WTC11 (cell line): ENCODE data around the gene INO80B. TPM values are rescaled to one million over a fixed set of nuclear protein-coding genes. Genes with fewer than 3 reads are reported as not detected.
A peak's percentile ranks its signal among the peaks of the same experiment; 100 is the strongest.
"Not testable (repeated sequence)": the region's sequence is repeated elsewhere in the genome, so short reads cannot be mapped to it uniquely, and the experiment has no call there.

ENCODE experiments used
- ATAC-seq: fragments of 200-7000 bp; cut with Tn5 transposase; 2 replicates; pipeline ENCODE4 v1.10.0; 2021; ENCODE audit warnings: mild to moderate bottlenecking, moderate library complexity
- CTCF ChIA-PET: fragments of 300-600 bp; sonication (Branson Sonifier 250); formaldehyde crosslinking; loops from one replicate; lab custom pipeline; 2021; ENCODE audit warnings: antibody characterized with exemption; lab: Charles Lee
- POLR2A ChIA-PET: fragments of 350-600 bp; sonication (Branson Sonifier 250); formaldehyde crosslinking; loops from one replicate; lab custom pipeline; 2021; ENCODE audit warnings: antibody characterized with exemption; lab: Charles Lee
- DNase-seq: peaks from one replicate; pipeline ENCODE4 v3.0.0; 2021; ENCODE audit warnings: low spot score
- H3K27ac Mint-ChIP-seq: 2 replicates; pipeline ENCODE4 v1.8.0; 2021; ENCODE audit warnings: mixed read lengths
- H3K27me3 Mint-ChIP-seq: 2 replicates; pipeline ENCODE4 v1.8.0; 2021; ENCODE audit warnings: low read depth, mild to moderate bottlenecking, moderate library complexity, mixed read lengths
- H3K36me3 Mint-ChIP-seq: 2 replicates; pipeline ENCODE4 v1.8.0; 2021; ENCODE audit warnings: mixed read lengths
- H3K4me1 Mint-ChIP-seq: 2 replicates; pipeline ENCODE4 v1.8.0; 2022; ENCODE audit warnings: mixed read lengths
- H3K4me3 Mint-ChIP-seq: 2 replicates; pipeline ENCODE4 v1.8.0; 2021; ENCODE audit warnings: mild to moderate bottlenecking, moderate library complexity, mixed read lengths
- H3K9me3 Mint-ChIP-seq: 2 replicates; pipeline ENCODE4 v1.8.0; 2021; ENCODE audit warnings: mixed read lengths
- ATF1 ChIP-seq: sonication (generic); formaldehyde crosslinking; IDR thresholded peaks from 2 replicates; pipeline ENCODE4 v1.8.1; 2023; ENCODE audit warnings: mild to moderate bottlenecking, moderate library complexity, missing genetic modification reagents
- ATF6 ChIP-seq: sonication (generic); formaldehyde crosslinking; IDR thresholded peaks from 2 replicates; pipeline ENCODE4 v1.8.1; 2023; ENCODE audit warnings: mild to moderate bottlenecking, missing genetic modification reagents
- CREM ChIP-seq: sonication (generic); formaldehyde crosslinking; IDR thresholded peaks from 2 replicates; pipeline ENCODE4 v1.8.1; 2022; ENCODE audit warnings: mild to moderate bottlenecking, missing genetic modification reagents, moderate library complexity
- ELF4 ChIP-seq: sonication (generic); formaldehyde crosslinking; IDR thresholded peaks from 2 replicates; pipeline ENCODE4 v1.8.1; 2022; ENCODE audit warnings: low read depth, mild to moderate bottlenecking, moderate library complexity, missing genetic modification reagents
- ETV6 ChIP-seq: sonication (generic); formaldehyde crosslinking; IDR thresholded peaks from 2 replicates; pipeline ENCODE4 v1.8.1; 2022; ENCODE audit warnings: mild to moderate bottlenecking, missing genetic modification reagents
- FOXP1 ChIP-seq: sonication (generic); formaldehyde crosslinking; IDR thresholded peaks from 2 replicates; pipeline ENCODE4 v1.8.0; 2022; ENCODE audit warnings: missing genetic modification reagents, mild to moderate bottlenecking, moderate library complexity, borderline replicate concordance
- GABPB1 ChIP-seq: sonication (generic); formaldehyde crosslinking; IDR thresholded peaks from 2 replicates; pipeline ENCODE4 v1.8.1; 2023; ENCODE audit warnings: mild to moderate bottlenecking, missing genetic modification reagents
- HMGA2 ChIP-seq: fragments of 250-450 bp; sonication (Bioruptor Pico); IDR thresholded peaks from 2 replicates; pipeline ENCODE4 v1.4.0; 2021; ENCODE audit warnings: mild to moderate bottlenecking, moderate library complexity
- MAX ChIP-seq: sonication (generic); formaldehyde crosslinking; IDR thresholded peaks from 2 replicates; pipeline ENCODE4 v1.8.0; 2022; ENCODE audit warnings: mild to moderate bottlenecking, missing genetic modification reagents
- MXD4 ChIP-seq: fragments of 250-450 bp; sonication (Bioruptor Pico); IDR thresholded peaks from 2 replicates; pipeline ENCODE4 v1.8.0; 2021; ENCODE audit warnings: mild to moderate bottlenecking, moderate library complexity, borderline replicate concordance
- SMAD4 ChIP-seq: sonication (generic); formaldehyde crosslinking; IDR thresholded peaks from 2 replicates; pipeline ENCODE4 v1.8.0; 2022; ENCODE audit warnings: mild to moderate bottlenecking, missing genetic modification reagents
- TEAD4 ChIP-seq: sonication (generic); formaldehyde crosslinking; IDR thresholded peaks from 2 replicates; pipeline ENCODE4 v1.8.0; 2022; ENCODE audit warnings: mild to moderate bottlenecking, missing genetic modification reagents
- USF1 ChIP-seq: sonication (generic); formaldehyde crosslinking; IDR thresholded peaks from 2 replicates; pipeline ENCODE4 v1.8.0; 2022; ENCODE audit warnings: mild to moderate bottlenecking, missing genetic modification reagents
- ZNF121 ChIP-seq: sonication (generic); formaldehyde crosslinking; IDR thresholded peaks from 2 replicates; pipeline ENCODE4 v1.8.0; 2023; ENCODE audit warnings: missing genetic modification reagents
- ZNF416 ChIP-seq: fragments of 250-450 bp; sonication (Bioruptor Pico); IDR thresholded peaks from 2 replicates; pipeline ENCODE4 v1.9.0; 2021; ENCODE audit warnings: mild to moderate bottlenecking, inconsistent platforms
- ZNF423 ChIP-seq: fragments of 250-450 bp; sonication (Bioruptor Pico); IDR thresholded peaks from 2 replicates; pipeline ENCODE4 v2.1.2; 2022; ENCODE audit warnings: mild to moderate bottlenecking, moderate library complexity
- ZNF671 ChIP-seq: fragments of 250-450 bp; sonication (Bioruptor Pico); IDR thresholded peaks from 2 replicates; pipeline ENCODE4 v1.8.0; 2021; ENCODE audit warnings: mild to moderate bottlenecking
- total RNA-seq: library from RNA; stranded (reverse); gene quantifications from 3 replicates; pipeline ENCODE4 v1.2.3, GENCODE V29; 2021
- TF ChIP-seq, protein P1 (sequence below): sonication (generic); formaldehyde crosslinking; IDR thresholded peaks from 2 replicates; pipeline ENCODE4 v1.8.1; 2023; ENCODE audit warnings: mild to moderate bottlenecking, missing genetic modification reagents, moderate library complexity
- TF ChIP-seq, protein P2 (sequence below): sonication (generic); formaldehyde crosslinking; IDR thresholded peaks from 2 replicates; pipeline ENCODE4 v1.8.1; 2022; ENCODE audit warnings: low read depth, missing genetic modification reagents, borderline replicate concordance

INO80B gene
- total RNA-seq, 1 experiment from 2014 or later: 20.2 TPM

DNA sequence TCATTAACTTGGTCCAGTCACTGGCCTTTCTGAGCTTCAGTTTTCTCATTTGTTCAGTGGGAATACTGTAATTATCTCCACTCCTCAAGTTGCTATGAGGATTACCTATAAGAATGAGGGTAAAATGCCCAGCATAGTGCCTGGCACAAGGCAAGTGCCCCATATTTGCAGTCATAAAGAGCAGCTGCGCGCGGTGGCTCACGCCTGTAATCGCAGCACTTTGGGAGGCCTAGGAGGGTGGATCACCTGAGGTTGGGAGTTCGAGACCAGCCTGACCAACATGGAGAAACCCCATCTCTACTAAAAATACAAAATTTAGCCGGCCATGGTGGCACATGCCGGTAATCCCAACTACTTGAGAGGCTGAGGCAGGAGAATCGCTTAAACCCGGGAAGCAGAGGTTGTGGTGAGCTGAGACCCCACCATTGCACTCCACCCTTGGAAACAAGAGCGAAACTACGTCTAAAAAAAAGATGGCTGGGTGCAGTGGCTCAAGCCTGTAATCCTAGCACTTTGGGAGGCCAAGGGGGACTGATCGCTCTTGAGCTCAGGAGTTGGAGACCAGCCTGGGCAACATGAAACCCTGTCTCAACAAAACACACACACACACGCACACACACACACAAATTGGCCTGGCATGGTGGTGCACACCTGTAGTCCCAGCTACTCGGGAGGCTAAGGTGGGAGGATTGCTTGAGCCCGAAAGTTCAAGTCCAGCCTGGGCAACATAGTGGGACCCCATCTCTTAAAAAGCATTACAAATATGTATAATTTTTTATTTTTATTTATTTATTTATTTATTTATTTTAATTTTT, 12.2 kb upstream of the INO80B start:
- peaks cover 33% of the 10 kb centered on the region for H3K4me1 Mint-ChIP-seq
- peaks cover 15% of the 10 kb centered on the region for H3K27me3 Mint-ChIP-seq
- CTCF ChIA-PET: interaction anchor here (0.6 to 2.0 kb wide), 4 partner anchors 10 to 40 kb away, joined by 3 to 5 read pairs (median 4); partner anchors contain the start of genes CCDC142, INO80B, TTC31 and WBP1
- ATAC-seq, DNase-seq, H3K9me3 Mint-ChIP-seq, H3K36me3 Mint-ChIP-seq: not testable (repeated sequence)
- POLR2A ChIA-PET: interaction anchor here (0.7 to 1.4 kb wide), 4 partner anchors 14 to 52 kb away, joined by 3 to 7 read pairs (median 4); partner anchors contain the start of gene WBP1
- TF ChIP-seq ZNF121 (CRISPR knock-in tag) (peak; percentile 80; the same call in 1 of the 2 replicates), HMGA2 (CRISPR knock-in tag) (peak; percentile 16; the same call in 1 of the 2 replicates)
- peak overlapping the region; percentile 99 for H3K4me3 Mint-ChIP-seq
- peak overlapping the region; percentile 98 for H3K27ac Mint-ChIP-seq

GRCh38 chr2:74444498-74445318, 10.2 kb upstream of the INO80B start:
- H3K9me3 Mint-ChIP-seq: no peaks in the 10 kb centered on the region
- H3K4me3 Mint-ChIP-seq: no peak overlapping the region
- ChIA-PET POLR2A (interaction anchor here (1.4 kb wide), 1 partner anchor 14 kb away, joined by 3 read pairs; the partner anchor contains the start of gene WBP1), CTCF (interaction anchor here (0.8 to 1.1 kb wide), 2 partner anchors 53 to 110 kb away, joined by 3 to 4 read pairs; no protein-coding TSS in a partner anchor)
- no peak overlapping the region; the same call in 1 of the 2 replicates for H3K27ac Mint-ChIP-seq
- H3K27me3 Mint-ChIP-seq: peaks cover 16% of the 10 kb centered on the region
- H3K4me1 Mint-ChIP-seq: peaks cover 14% of the 10 kb centered on the region
- ATAC-seq (no peak), DNase-seq (no peak)
- TF ChIP-seq FOXP1 (no peak), MAX (CRISPR knock-in tag) (no peak), TEAD4 (no peak)
- no peaks in the 10 kb centered on the region for H3K36me3 Mint-ChIP-seq

DNA sequence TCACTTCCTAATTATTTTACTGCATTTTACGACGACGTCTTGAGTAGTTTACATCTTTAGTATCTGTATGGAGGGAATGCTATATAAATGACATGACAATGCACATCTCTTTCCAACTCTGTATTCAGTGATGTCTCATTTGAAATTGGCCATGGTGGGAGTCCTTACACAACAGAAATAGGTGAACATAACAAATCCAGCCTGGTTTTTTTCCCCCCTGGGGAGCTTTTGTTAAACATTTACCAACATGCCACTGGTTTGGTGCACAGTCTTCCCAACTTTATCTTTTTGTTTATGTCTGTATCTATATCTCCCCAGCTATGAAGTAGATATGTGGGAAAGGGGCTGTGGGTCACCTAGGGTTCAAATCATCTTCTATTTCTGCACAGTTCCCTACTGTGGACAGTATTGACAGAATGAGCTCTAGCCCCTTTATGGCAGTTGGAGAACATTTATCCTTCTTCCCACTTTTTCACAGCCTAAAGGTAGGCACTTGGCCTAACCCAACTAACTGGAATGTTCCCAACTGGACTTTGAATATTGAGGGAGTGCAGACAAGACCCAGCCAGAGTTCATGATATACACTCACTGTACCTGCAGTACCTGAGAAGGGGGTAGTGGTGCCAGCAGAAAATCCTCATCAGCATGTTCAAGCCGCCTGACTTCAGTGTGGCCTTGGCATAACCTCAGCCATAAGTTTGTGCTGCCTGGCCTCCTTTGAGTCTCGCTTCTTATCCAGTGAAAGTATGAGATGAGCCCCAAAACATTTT, 7.5 kb upstream of the INO80B start:
- DNase-seq (no peak), ATAC-seq (no peak)
- no peaks in the 10 kb centered on the region for H3K36me3 Mint-ChIP-seq
- ChIA-PET POLR2A (interaction anchor here (1.2 kb wide), 1 partner anchor 7 kb away, joined by 3 read pairs; no protein-coding TSS in a partner anchor), CTCF (no interaction called here)
- no peak overlapping the region for H3K4me3 Mint-ChIP-seq
- peaks cover 12% of the 10 kb centered on the region; the same call in 1 of the 2 replicates for H3K4me1 Mint-ChIP-seq
- no peak overlapping the region for H3K27ac Mint-ChIP-seq
- peaks cover 20% of the 10 kb centered on the region for H3K27me3 Mint-ChIP-seq
- no peaks in the 10 kb centered on the region for H3K9me3 Mint-ChIP-seq
- no peak for TF ChIP-seq CREM (CRISPR knock-in tag)

DNA sequence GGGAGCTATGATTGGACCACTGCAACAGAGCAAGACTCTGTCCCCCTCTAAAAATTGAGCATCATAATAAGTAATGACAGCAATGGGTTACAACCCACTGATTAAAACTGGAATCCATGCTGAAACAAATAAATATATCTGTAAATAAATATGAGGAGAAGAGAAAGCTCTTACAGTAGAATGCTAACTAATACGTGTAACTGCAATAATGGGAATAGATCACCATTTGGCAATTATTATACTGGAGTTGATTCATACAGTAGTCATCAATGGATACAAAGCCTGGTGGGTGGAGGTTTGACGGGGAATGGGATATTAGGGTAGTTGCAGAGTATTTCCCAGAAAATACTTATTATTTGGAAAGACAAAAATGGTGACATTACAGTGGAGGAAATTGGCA, 6.1 kb upstream of the INO80B start:
- H3K9me3 Mint-ChIP-seq: no peaks in the 10 kb centered on the region
- H3K4me3 Mint-ChIP-seq: no peak overlapping the region
- peaks cover 18% of the 10 kb centered on the region for H3K27me3 Mint-ChIP-seq
- DNase-seq (no peak), ATAC-seq (no peak)
- ChIA-PET CTCF (no interaction called here), POLR2A (interaction anchor here (1.2 kb wide), 1 partner anchor 8 kb away, joined by 3 read pairs; no protein-coding TSS in a partner anchor)
- no peak overlapping the region for H3K27ac Mint-ChIP-seq
- no peaks in the 10 kb centered on the region for H3K36me3 Mint-ChIP-seq
- H3K4me1 Mint-ChIP-seq: peaks cover 10% of the 10 kb centered on the region; the same call in 1 of the 2 replicates
- TF ChIP-seq, protein P1, sequence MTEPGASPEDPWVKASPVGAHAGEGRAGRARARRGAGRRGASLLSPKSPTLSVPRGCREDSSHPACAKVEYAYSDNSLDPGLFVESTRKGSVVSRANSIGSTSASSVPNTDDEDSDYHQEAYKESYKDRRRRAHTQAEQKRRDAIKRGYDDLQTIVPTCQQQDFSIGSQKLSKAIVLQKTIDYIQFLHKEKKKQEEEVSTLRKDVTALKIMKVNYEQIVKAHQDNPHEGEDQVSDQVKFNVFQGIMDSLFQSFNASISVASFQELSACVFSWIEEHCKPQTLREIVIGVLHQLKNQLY (CRISPR knock-in tag): no peak
- TF ChIP-seq ZNF671 (CRISPR knock-in tag) (no peak), GABPB1 (CRISPR knock-in tag) (no peak), ZNF416 (CRISPR knock-in tag) (no peak), ZNF423 (CRISPR knock-in tag) (no peak), MXD4 (CRISPR knock-in tag) (no peak), SMAD4 (CRISPR knock-in tag) (no peak), ATF1 (CRISPR knock-in tag) (no peak), USF1 (CRISPR knock-in tag) (no peak), MAX (CRISPR knock-in tag) (no peak), ATF6 (CRISPR knock-in tag) (no peak), ELF4 (no peak), ETV6 (CRISPR knock-in tag) (no peak)
- TF ChIP-seq, protein P2, sequence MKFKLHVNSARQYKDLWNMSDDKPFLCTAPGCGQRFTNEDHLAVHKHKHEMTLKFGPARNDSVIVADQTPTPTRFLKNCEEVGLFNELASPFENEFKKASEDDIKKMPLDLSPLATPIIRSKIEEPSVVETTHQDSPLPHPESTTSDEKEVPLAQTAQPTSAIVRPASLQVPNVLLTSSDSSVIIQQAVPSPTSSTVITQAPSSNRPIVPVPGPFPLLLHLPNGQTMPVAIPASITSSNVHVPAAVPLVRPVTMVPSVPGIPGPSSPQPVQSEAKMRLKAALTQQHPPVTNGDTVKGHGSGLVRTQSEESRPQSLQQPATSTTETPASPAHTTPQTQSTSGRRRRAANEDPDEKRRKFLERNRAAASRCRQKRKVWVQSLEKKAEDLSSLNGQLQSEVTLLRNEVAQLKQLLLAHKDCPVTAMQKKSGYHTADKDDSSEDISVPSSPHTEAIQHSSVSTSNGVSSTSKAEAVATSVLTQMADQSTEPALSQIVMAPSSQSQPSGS (CRISPR knock-in tag): no peak
